CD14-positive monocyte (primary cell): ENCODE results near the gene LPCAT3. TPM values are rescaled to one million over a fixed set of nuclear protein-coding genes. Genes with fewer than 3 reads are reported as not detected.
"Not testable (repeated sequence)": the region's sequence is repeated elsewhere in the genome, so short reads cannot be mapped to it uniquely, and the experiment has no call there.

Experiments
- DNase-seq, 3 donors: peaks; one replicate each; pipeline ENCODE4 v3.0.0-alpha.2; 2011 to 2022
- H2AFZ ChIP-seq: 2 replicates; pipeline ENCODE4 v1.6.0; 2012; ENCODE audit warnings: mild to moderate bottlenecking, low read depth, low read length, inconsistent platforms; ENCODE audit not compliant: insufficient read depth, poor library complexity, severe bottlenecking
- H3K27ac ChIP-seq, 2 donors: 1 replicate in 1 of 2; 2 replicates in 1 of 2; pipeline ENCODE4 v1.5.1; 2012 to 2013; ENCODE audit warnings: low read length in 2 of 2, control low read depth in 1 of 2, inconsistent platforms in 1 of 2, low read depth in 1 of 2, mild to moderate bottlenecking in 1 of 2
- H3K27me3 ChIP-seq, 2 donors: one replicate each; pipeline versions ENCODE4 v1.6.0 to v1.6.1; 2011 to 2013; ENCODE audit warnings: low read length in 2 of 2; ENCODE audit not compliant: control insufficient read depth in 2 of 2, insufficient read depth in 2 of 2
- H3K36me3 ChIP-seq, 2 donors: replicated peaks in 1 of 2; 1 replicate in 1 of 2; 2 replicates in 1 of 2; pipeline versions ENCODE4 v1.5.1 to v1.6.1; 2012 to 2013; ENCODE audit warnings: low read length in 2 of 2, control low read depth in 1 of 2, inconsistent platforms in 1 of 2, mild to moderate bottlenecking in 1 of 2; ENCODE audit not compliant: insufficient read depth in 2 of 2, control insufficient read depth in 1 of 2
- H3K4me1 ChIP-seq, 2 donors: 1 replicate in 1 of 2; 2 replicates in 1 of 2; pipeline versions ENCODE4 v1.5.1 to v1.6.1; 2012 to 2013; ENCODE audit warnings: low read length in 2 of 2, control low read depth in 1 of 2, inconsistent platforms in 1 of 2, mild to moderate bottlenecking in 1 of 2, moderate library complexity in 1 of 2; ENCODE audit not compliant: insufficient read depth in 2 of 2, control insufficient read depth in 1 of 2
- H3K4me2 ChIP-seq: replicated peaks from 2 replicates; pipeline ENCODE3; 2012; ENCODE audit warnings: low read length, moderate library complexity, mild to moderate bottlenecking; ENCODE audit not compliant: poor library complexity, severe bottlenecking; ENCODE audit errors: extremely low read depth
- H3K4me3 ChIP-seq, 3 experiments: fragments of 200-600 bp in 1 of 3; sonication (generic) in 1 of 3; replicated peaks in 1 of 3; 1 replicate in 2 of 3; 2 replicates in 1 of 3; pipeline ENCODE4 v1.5.1; 2011 to 2013; ENCODE audit warnings: low read length in 3 of 3, mild to moderate bottlenecking in 3 of 3, control low read depth in 2 of 3, low read depth in 2 of 3, inconsistent platforms in 1 of 3, moderate library complexity in 1 of 3
- H3K79me2 ChIP-seq: 2 replicates; pipeline ENCODE4 v1.6.0; 2012; ENCODE audit warnings: mild to moderate bottlenecking, control low read depth, inconsistent platforms, low read length, moderate library complexity; ENCODE audit not compliant: insufficient read depth
- H3K9ac ChIP-seq: 2 replicates; pipeline ENCODE4 v1.6.0; 2017; ENCODE audit warnings: low read length, mild to moderate bottlenecking; ENCODE audit not compliant: insufficient read depth, poor library complexity, severe bottlenecking
- H3K9me3 ChIP-seq, 2 donors: replicated peaks in 1 of 2; 1 replicate in 1 of 2; 2 replicates in 1 of 2; pipeline versions ENCODE4 v1.5.1 to v1.6.1; 2012 to 2013; ENCODE audit warnings: low read length in 2 of 2, control low read depth in 1 of 2; ENCODE audit not compliant: control insufficient read depth in 1 of 2, insufficient read depth in 1 of 2
- H4K20me1 ChIP-seq: 2 replicates; pipeline ENCODE4 v1.6.0; 2012; ENCODE audit warnings: mild to moderate bottlenecking, low read length, control low read depth, moderate library complexity; ENCODE audit not compliant: insufficient read depth
- H3K27ac Mint-ChIP-seq, 7 donors: one replicate each; pipeline ENCODE4 v1.8.0; 2020; ENCODE audit warnings: mild to moderate bottlenecking in 7 of 7, mixed read lengths in 7 of 7, moderate library complexity in 6 of 7, inconsistent platforms in 2 of 7
- H3K27me3 Mint-ChIP-seq, 3 donors: one replicate each; pipeline ENCODE4 v1.8.0; 2021 to 2022; ENCODE audit warnings: low read depth in 3 of 3, mild to moderate bottlenecking in 3 of 3, mixed read lengths in 3 of 3, moderate library complexity in 3 of 3, inconsistent platforms in 1 of 3
- H3K36me3 Mint-ChIP-seq, 2 donors: one replicate each; pipeline ENCODE4 v1.8.0; 2020; ENCODE audit warnings: mixed read lengths in 2 of 2, inconsistent platforms in 1 of 2, mild to moderate bottlenecking in 1 of 2
- H3K4me1 Mint-ChIP-seq: one replicate; pipeline ENCODE4 v1.8.0; 2020; ENCODE audit warnings: mild to moderate bottlenecking, mixed read lengths
- H3K4me3 Mint-ChIP-seq, 2 donors: one replicate each; pipeline ENCODE4 v1.8.0; 2020; ENCODE audit warnings: mild to moderate bottlenecking in 2 of 2, mixed read lengths in 2 of 2, moderate library complexity in 1 of 2
- H3K9me3 Mint-ChIP-seq, 7 donors: one replicate each; pipeline ENCODE4 v1.8.0; 2020 to 2022; ENCODE audit warnings: mixed read lengths in 7 of 7, mild to moderate bottlenecking in 6 of 7, moderate library complexity in 6 of 7, inconsistent platforms in 2 of 7
- CTCF ChIP-seq: fragments of 200-600 bp; IDR thresholded peaks from one replicate; pipeline ENCODE4 v1.8.0; 2022; ENCODE audit warnings: antibody characterized with exemption, mild to moderate bottlenecking
- WGBS: methylation state at CpG from one replicate; pipeline ENCODE4 v1.1.5; 2013; ENCODE audit warnings: missing lambda C conversion rate; ENCODE audit not compliant: insufficient coverage; 5-methylcytosine and 5-hydroxymethylcytosine counted together
- intact Hi-C, 2 donors: fragments of 100-400 bp; cut with micrococcal nuclease; formaldehyde crosslinking; loops; one replicate each; pipeline versions ENCODE4 v1.15.0 to v1.15.1; 2023
- polyA plus RNA-seq, 3 donors: library from polyadenylated mRNA; depleted of rRNA in 1 of 3; unstranded in 2 of 3; stranded (reverse) in 1 of 3; fragments of 300-500 nt in 2 of 3; fragments of >200 nt in 1 of 3; fragmentation: Illumina TruSeq in 2 of 3; gene quantifications; 1 replicate in 2 of 3; 2 replicates in 1 of 3; pipeline ENCODE4 v1.2.3, GENCODE V29; 2012 to 2021

Gene LPCAT3
- polyA plus RNA-seq, 3 donors, result 50.9 to 62.7 (median 54.1) TPM

GRCh38 chr12:7058163-7058845 is 40.0 kb upstream of the LPCAT3 start:
- peaks cover 0 to 2% (median 0%) of the 10 kb centered on the region in 7 donors for H3K9me3 Mint-ChIP-seq
- H3K4me1 Mint-ChIP-seq, result peaks cover 11% of the 10 kb centered on the region
- H3K9me3 ChIP-seq, result no peaks in the 10 kb centered on the region
- H3K4me1 ChIP-seq, result peaks cover 0 to 9% of the 10 kb centered on the region in 2 donors
- TF ChIP-seq CTCF, result no peak
- no peaks in the 10 kb centered on the region for H3K79me2 ChIP-seq
- peaks cover 2 to 10% (median 6%) of the 10 kb centered on the region in 3 donors for H3K27me3 Mint-ChIP-seq
- H3K36me3 ChIP-seq, result no peaks in the 10 kb centered on the region
- intact Hi-C loops, result no loop called here
- no peak overlapping the region for H3K4me3 ChIP-seq
- H3K27me3 ChIP-seq, result no peaks in the 10 kb centered on the region
- H3K4me2 ChIP-seq, result no peak overlapping the region
- peak; percentile 28 to 66 (median 53) for DNase-seq
- no peak overlapping the region for H3K27ac ChIP-seq
- H3K36me3 Mint-ChIP-seq, result no peaks in the 10 kb centered on the region
- peak overlapping the region in 6 of 7 donors; percentile 3 to 82 (median 23) for H3K27ac Mint-ChIP-seq
- no CpG with 5 or more reads among the region's 3 CpGs for WGBS
- H3K9ac ChIP-seq, result no peak overlapping the region
- H2AFZ ChIP-seq, result no peak overlapping the region
- H3K4me3 Mint-ChIP-seq, result peak overlapping the region in 1 of 2 donors; percentile 22
- no peaks in the 10 kb centered on the region for H4K20me1 ChIP-seq

- H3K4me3 Mint-ChIP-seq, H4K20me1 ChIP-seq, H3K79me2 ChIP-seq, H3K27ac Mint-ChIP-seq, H3K9me3 ChIP-seq, H3K4me3 ChIP-seq, H3K27me3 Mint-ChIP-seq, H3K4me1 ChIP-seq, H3K9ac ChIP-seq, H2AFZ ChIP-seq, H3K4me2 ChIP-seq, intact Hi-C loops, H3K9me3 Mint-ChIP-seq, DNase-seq, H3K27ac ChIP-seq, H3K27me3 ChIP-seq, H3K36me3 ChIP-seq, H3K36me3 Mint-ChIP-seq: not testable (repeated sequence)
- WGBS, result no CpG with 5 or more reads among the region's 2 CpGs
- peaks cover 11% of the 10 kb centered on the region for H3K4me1 Mint-ChIP-seq
These were observed 37.5 kb upstream of the LPCAT3 start for GRCh38 chr12:7055736-7056135.
